ENCODE measurements around the gene LRP8.

LRP8 gene

DNA sequence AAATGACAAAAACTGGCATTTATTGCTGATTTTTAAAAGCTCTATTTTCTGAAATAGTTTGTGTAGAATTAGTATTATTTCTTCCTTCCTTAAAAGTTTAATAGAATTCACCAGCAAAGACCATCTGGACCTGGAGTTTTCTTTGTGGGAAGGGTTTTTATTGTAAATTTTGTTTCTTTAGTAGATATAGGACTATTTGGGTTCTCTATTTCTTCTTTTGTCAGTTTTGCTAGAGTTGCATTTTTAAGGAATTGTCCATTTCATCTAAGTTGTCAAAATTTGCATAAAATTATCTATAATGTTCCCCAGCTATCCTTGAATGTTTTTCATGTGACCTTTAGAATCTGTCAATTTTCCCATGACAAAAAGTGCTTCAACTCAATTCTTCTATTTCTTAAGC, 28.8 kb upstream of the LRP8 start:
- Histone ChIP-seq H3K27ac (ENCODE audit: low read length) (no peak overlapping the region), H3K4me3 (ENCODE audit: low read depth in 1 of 2, low read length in 2 of 2) (no peak overlapping the region), H3K36me3 (ENCODE audit: control insufficient read depth in 1 of 2, insufficient read depth in 2 of 2, low read length in 2 of 2) (no peaks in the 10 kb centered on the region), H3K9me3 (ENCODE audit: control insufficient read depth in 1 of 2, low read length in 2 of 2) (peaks cover 0 to 12% of the 10 kb centered on the region in 2 donors), H3K27me3 (ENCODE audit: low read depth, low read length) (no peaks in the 10 kb centered on the region), H3K4me1 (ENCODE audit: control insufficient read depth in 1 of 2, insufficient read depth in 2 of 2, low read length in 2 of 2) (no peaks in the 10 kb centered on the region)

GRCh38 chr1:53354119-53354518, 26.2 kb upstream of the LRP8 start:
- Histone ChIP-seq H3K27ac (ENCODE audit: low read length) (no peak overlapping the region), H3K27me3 (ENCODE audit: low read depth, low read length) (no peaks in the 10 kb centered on the region), H3K9me3 (ENCODE audit: control insufficient read depth in 1 of 2, low read length in 2 of 2) (peaks cover 0 to 12% of the 10 kb centered on the region in 2 donors), H3K4me3 (ENCODE audit: low read depth in 1 of 2, low read length in 2 of 2) (no peak overlapping the region), H3K4me1 (ENCODE audit: control insufficient read depth in 1 of 2, insufficient read depth in 2 of 2, low read length in 2 of 2) (no peaks in the 10 kb centered on the region), H3K36me3 (ENCODE audit: control insufficient read depth in 1 of 2, insufficient read depth in 2 of 2, low read length in 2 of 2) (no peaks in the 10 kb centered on the region)

DNA sequence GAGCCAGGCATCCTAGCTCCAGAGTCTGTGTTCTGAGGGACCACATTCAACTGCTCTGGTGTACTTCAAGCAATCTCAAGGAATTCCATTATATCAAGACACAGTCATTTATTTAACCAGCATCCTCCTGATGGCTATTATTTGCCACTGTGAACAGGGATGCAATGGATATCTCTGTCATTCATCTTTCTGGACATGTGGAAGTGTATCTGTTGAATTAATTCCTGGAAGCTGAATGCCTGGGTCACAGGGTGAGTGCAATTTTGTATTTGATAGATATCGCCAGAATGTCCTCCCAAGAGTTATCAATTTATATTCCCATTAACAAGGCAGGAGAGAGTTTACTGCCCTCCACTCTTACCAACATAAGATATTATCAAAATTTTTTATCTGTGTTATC, 24.7 kb upstream of the LRP8 start:
- peaks cover 0 to 6% of the 10 kb centered on the region in 2 donors for H3K9me3 ChIP-seq (ENCODE audit: control insufficient read depth in 1 of 2, low read length in 2 of 2)
- no peaks in the 10 kb centered on the region for H3K4me1 ChIP-seq (ENCODE audit: control insufficient read depth in 1 of 2, insufficient read depth in 2 of 2, low read length in 2 of 2)
- H3K4me3 ChIP-seq (ENCODE audit: low read depth in 1 of 2, low read length in 2 of 2): no peak overlapping the region

GRCh38 chr1:53350853-53351767, 23.2 kb upstream of the LRP8 start:
- Histone ChIP-seq H3K4me3 (ENCODE audit: low read depth in 1 of 2, low read length in 2 of 2) (no peak overlapping the region), H3K4me1 (ENCODE audit: control insufficient read depth in 1 of 2, insufficient read depth in 2 of 2, low read length in 2 of 2) (no peaks in the 10 kb centered on the region)

More for the DNA sequence above, 24.7 kb upstream of the LRP8 start:
- H3K27ac ChIP-seq (ENCODE audit: low read length): no peak overlapping the region
- H3K27me3 ChIP-seq (ENCODE audit: low read depth, low read length): no peaks in the 10 kb centered on the region
- H3K36me3 ChIP-seq (ENCODE audit: control insufficient read depth in 1 of 2, insufficient read depth in 2 of 2, low read length in 2 of 2): no peaks in the 10 kb centered on the region

DNA sequence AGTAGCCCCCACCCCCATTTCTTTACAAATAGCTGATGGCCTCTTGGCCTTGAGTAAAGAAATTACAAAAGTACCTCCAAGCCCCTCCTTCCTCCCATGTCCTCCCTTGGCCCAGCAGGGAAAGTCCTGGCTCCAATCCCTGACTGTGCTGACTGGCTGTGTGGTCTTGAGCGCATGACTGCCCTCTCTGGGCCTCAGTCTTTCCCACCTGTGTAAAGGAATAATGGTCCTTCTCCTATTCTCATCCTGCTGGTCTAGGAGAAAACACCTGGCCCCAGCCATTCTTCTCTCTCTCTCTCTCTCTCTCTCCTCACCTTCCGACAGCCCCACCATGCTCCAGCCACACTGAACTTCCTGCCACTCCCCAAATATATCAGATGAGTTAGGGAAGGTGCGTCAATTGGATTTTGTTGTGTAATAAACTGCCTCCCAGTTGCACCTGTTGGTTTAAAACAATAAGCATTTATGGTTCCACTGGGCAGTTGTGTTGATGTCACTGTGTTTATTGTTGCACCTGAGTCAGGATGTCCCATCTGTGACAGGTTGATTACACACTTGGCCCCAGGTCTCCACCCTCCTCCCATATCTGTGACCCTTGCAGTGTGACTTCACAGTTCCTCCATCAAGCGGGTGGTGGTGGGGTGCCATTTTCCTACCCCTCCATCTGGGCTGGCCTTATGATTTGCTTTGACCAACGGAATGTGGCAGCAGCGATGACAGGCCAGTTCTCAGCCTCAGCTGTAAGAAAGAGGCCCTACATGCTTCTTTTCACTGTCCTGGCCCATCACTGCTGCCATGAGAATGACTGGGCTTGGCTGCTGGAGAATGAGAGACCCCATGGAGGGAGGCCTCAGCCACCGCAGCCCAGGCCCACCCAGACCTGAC, 22.3 kb upstream of the LRP8 start:
- Histone ChIP-seq H3K4me3 (ENCODE audit: low read depth in 1 of 2, low read length in 2 of 2) (no peak overlapping the region), H3K36me3 (ENCODE audit: control insufficient read depth in 1 of 2, insufficient read depth in 2 of 2, low read length in 2 of 2) (no peaks in the 10 kb centered on the region), H3K27me3 (ENCODE audit: low read depth, low read length) (no peaks in the 10 kb centered on the region), H3K9me3 (ENCODE audit: control insufficient read depth in 1 of 2, low read length in 2 of 2) (no peaks in the 10 kb centered on the region), H3K27ac (ENCODE audit: low read length) (no peak overlapping the region), H3K4me1 (ENCODE audit: control insufficient read depth in 1 of 2, insufficient read depth in 2 of 2, low read length in 2 of 2) (no peaks in the 10 kb centered on the region)

More at GRCh38 chr1:53350853-53351767, 23.2 kb upstream of the LRP8 start:
- Histone ChIP-seq H3K36me3 (ENCODE audit: control insufficient read depth in 1 of 2, insufficient read depth in 2 of 2, low read length in 2 of 2) (no peaks in the 10 kb centered on the region), H3K27ac (ENCODE audit: low read length) (no peak overlapping the region), H3K27me3 (ENCODE audit: low read depth, low read length) (no peaks in the 10 kb centered on the region), H3K9me3 (ENCODE audit: control insufficient read depth in 1 of 2, low read length in 2 of 2) (no peaks in the 10 kb centered on the region)

DNA sequence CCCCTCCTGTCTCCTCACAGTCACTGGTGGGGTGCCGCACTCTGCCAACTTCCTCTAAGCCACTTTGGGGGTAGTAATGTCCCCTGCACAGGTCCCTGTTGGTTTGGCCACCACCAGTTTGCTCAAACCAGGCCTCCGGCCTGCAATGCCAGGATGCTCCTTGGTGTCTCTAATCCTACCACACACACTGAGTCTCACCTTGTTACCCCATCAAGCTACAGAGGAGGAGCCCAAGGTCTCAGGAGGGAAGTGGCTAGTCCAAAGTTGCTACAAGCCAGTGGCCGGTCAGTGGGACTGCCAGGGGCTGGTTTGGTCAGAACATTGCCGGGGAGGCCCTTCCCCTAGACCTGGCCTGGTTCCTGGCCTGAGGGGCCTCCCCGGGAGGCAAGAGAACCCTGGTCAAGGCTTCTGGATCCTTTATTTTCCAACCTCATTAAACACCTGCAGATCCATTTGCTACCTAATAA, 21.5 kb upstream of the LRP8 start:
- Histone ChIP-seq H3K4me3 (ENCODE audit: low read depth in 1 of 2, low read length in 2 of 2) (no peak overlapping the region), H3K27me3 (ENCODE audit: low read depth, low read length) (no peaks in the 10 kb centered on the region), H3K36me3 (ENCODE audit: control insufficient read depth in 1 of 2, insufficient read depth in 2 of 2, low read length in 2 of 2) (no peaks in the 10 kb centered on the region), H3K4me1 (ENCODE audit: control insufficient read depth in 1 of 2, insufficient read depth in 2 of 2, low read length in 2 of 2) (no peaks in the 10 kb centered on the region), H3K27ac (ENCODE audit: low read length) (no peak overlapping the region), H3K9me3 (ENCODE audit: control insufficient read depth in 1 of 2, low read length in 2 of 2) (no peaks in the 10 kb centered on the region)

DNA sequence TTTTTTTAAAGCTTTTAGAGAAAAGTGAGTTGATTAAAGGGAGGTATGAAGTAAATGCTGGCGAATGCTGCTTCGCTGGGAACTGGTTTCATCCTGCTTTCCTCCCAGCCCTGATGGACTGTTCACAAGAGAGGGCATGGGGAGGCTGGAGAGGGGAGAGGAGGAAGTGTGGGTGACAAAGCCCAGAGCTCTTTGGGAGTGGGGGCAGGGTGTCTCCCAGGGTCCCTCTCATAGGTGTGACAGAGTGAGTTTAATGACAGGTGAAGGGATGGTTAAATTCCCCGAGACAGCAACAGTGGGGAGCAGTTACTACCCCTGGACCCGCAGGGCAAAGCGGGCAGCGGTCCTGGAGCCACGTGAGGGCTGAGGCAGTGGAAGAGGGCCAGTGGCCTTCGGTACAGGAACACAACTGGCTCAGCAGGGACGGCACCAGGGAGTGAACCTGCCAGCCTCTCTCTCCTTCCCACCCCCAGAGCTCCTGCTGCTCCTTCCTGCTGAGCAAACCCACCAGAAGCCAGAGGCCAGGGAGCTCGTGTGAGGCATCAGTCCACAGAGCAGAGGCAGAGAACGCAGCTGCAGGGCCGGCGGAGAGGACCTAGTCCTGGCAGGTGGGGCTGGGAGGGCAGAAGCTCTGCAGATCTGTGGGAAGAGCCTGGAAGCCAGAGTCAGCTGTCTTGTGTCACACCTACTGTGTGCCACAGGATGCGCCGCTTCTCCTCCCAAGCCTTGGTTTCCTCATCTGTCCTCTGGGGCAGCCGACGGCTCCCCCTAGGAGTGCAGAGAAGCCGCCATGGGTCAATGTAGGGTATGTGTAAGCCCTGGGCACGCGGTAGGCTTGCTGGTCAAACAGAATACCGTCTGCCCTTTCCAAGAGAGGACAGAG, 20.9 kb upstream of the LRP8 start:
- Histone ChIP-seq H3K4me3 (ENCODE audit: low read depth in 1 of 2, low read length in 2 of 2) (no peak overlapping the region), H3K27me3 (ENCODE audit: low read depth, low read length) (no peaks in the 10 kb centered on the region), H3K4me1 (ENCODE audit: control insufficient read depth in 1 of 2, insufficient read depth in 2 of 2, low read length in 2 of 2) (no peaks in the 10 kb centered on the region), H3K36me3 (ENCODE audit: control insufficient read depth in 1 of 2, insufficient read depth in 2 of 2, low read length in 2 of 2) (no peaks in the 10 kb centered on the region), H3K27ac (ENCODE audit: low read length) (no peak overlapping the region), H3K9me3 (ENCODE audit: control insufficient read depth in 1 of 2, low read length in 2 of 2) (no peaks in the 10 kb centered on the region)

GRCh38 chr1:53346814-53347176, 18.9 kb upstream of the LRP8 start:
- H3K27me3 ChIP-seq (ENCODE audit: low read depth, low read length): no peaks in the 10 kb centered on the region
- no peak overlapping the region for H3K27ac ChIP-seq (ENCODE audit: low read length)
- no peaks in the 10 kb centered on the region for H3K36me3 ChIP-seq (ENCODE audit: control insufficient read depth in 1 of 2, insufficient read depth in 2 of 2, low read length in 2 of 2)
- no peaks in the 10 kb centered on the region for H3K4me1 ChIP-seq (ENCODE audit: control insufficient read depth in 1 of 2, insufficient read depth in 2 of 2, low read length in 2 of 2)
- no peaks in the 10 kb centered on the region for H3K9me3 ChIP-seq (ENCODE audit: control insufficient read depth in 1 of 2, low read length in 2 of 2)
- no peak overlapping the region for H3K4me3 ChIP-seq (ENCODE audit: low read depth in 1 of 2, low read length in 2 of 2)

DNA sequence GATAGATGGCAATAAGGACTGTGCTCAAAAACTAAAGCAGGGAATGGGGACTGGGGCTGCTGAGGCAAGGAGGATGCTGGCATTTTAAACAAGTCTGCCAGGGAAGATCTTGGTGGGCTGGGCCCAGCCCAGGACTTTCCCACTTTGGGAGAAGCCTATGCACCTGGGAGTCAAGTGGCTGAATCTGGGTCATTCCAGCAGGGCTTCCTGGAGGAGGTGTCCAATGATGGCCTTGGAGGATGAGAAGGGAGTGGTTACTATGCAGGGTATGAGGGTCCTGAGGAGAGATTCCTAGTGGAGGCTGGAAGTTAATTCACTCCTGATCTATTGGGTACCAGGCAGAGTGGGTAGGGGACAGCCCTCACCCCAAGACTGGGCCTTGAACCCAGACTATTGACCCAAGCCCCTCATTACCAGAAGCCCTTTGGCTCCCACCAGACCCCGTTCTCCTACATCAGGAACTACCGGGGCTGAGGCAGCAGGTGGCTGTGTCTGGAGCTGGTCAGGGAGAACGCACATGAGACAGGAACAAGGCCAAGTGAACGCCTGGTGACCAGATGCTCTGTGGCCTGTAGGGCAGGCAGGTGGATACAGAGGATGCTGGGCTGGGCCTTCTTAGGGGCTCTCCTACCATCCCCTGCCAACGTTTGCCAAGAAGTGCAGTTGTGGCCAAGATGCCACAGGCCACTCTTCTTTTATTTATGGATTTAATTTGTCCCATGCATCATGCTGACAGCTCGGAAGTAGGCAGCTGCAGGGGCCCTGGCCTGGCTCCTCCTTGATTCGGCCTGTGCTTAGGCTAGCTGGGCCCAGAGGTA, 18.3 kb upstream of the LRP8 start:
- Histone ChIP-seq H3K4me1 (ENCODE audit: control insufficient read depth in 1 of 2, insufficient read depth in 2 of 2, low read length in 2 of 2) (no peaks in the 10 kb centered on the region), H3K27me3 (ENCODE audit: low read depth, low read length) (no peaks in the 10 kb centered on the region), H3K36me3 (ENCODE audit: control insufficient read depth in 1 of 2, insufficient read depth in 2 of 2, low read length in 2 of 2) (no peaks in the 10 kb centered on the region), H3K9me3 (ENCODE audit: control insufficient read depth in 1 of 2, low read length in 2 of 2) (no peaks in the 10 kb centered on the region), H3K4me3 (ENCODE audit: low read depth in 1 of 2, low read length in 2 of 2) (no peak overlapping the region), H3K27ac (ENCODE audit: low read length) (no peak overlapping the region)

All from muscle layer of duodenum (tissue), 2 donors.